ENCODE measurements around the gene CEP128.

CEP128 gene

DNA sequence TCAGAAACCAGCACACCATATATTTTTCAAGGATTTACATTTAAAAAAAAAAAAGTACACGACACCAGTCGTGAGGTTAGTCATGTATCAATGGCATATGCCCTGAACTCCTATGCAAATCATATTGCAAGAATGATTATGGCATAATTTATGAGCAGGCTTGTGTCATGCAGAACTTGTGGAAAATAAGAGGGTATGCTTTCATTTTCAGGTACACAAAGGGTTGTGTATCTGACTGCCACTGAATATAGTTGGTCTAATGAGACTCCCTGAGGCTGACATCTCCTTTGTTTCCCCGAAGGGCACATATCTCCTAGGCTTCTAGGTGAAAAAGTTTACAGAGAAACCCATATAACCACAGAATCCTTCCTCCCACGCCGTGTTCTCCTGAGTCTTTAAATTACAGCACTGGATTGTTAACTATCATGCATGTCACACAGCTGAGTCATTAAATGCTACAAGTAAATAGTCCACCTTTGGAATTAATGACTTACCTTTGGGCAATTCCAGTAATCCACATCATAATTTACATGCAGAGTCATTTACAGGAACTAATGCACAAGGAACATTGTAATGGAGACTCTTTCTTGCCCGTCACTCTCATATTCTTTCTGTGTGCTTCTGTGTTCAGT lies 373.5 kb downstream of the CEP128 start:
- DNase-seq = no peak
- no peak overlapping the region for H3K27ac ChIP-seq
- TF ChIP-seq CTCF (IDR thresholded peaks at IDR 0.05; ENCODE audit: low read depth, low read length) = no peak

GRCh38 chr14:80565001-80565400 lies 376.5 kb downstream of the CEP128 start:
- no peaks in the 10 kb centered on the region for H3K27me3 ChIP-seq (ENCODE audit: insufficient read depth, low read depth, severe bottlenecking)
- DNase-seq = no peak
- no peak overlapping the region for H3K27ac ChIP-seq
- H3K9me3 ChIP-seq (ENCODE audit: severe bottlenecking) = no peaks in the 10 kb centered on the region
- H3K4me3 ChIP-seq (ENCODE audit: low read depth, low read length) = no peak overlapping the region
- no peak for TF ChIP-seq CTCF (IDR thresholded peaks at IDR 0.05; ENCODE audit: low read depth, low read length)
- H3K36me3 ChIP-seq = no peaks in the 10 kb centered on the region

More for the DNA sequence above, 373.5 kb downstream of the CEP128 start:
- H3K9me3 ChIP-seq (ENCODE audit: severe bottlenecking) = no peaks in the 10 kb centered on the region
- H3K4me3 ChIP-seq (ENCODE audit: low read depth, low read length) = no peak overlapping the region
- no peaks in the 10 kb centered on the region for H3K36me3 ChIP-seq
- H3K27me3 ChIP-seq (ENCODE audit: insufficient read depth, low read depth, severe bottlenecking) = no peaks in the 10 kb centered on the region

GRCh38 chr14:80564051-80564450 lies 377.5 kb downstream of the CEP128 start:
- no peak for TF ChIP-seq CTCF (IDR thresholded peaks at IDR 0.05; ENCODE audit: low read depth, low read length)
- Histone ChIP-seq H3K9me3 (ENCODE audit: severe bottlenecking) (no peaks in the 10 kb centered on the region), H3K27ac (no peak overlapping the region), H3K36me3 (no peaks in the 10 kb centered on the region), H3K4me3 (ENCODE audit: low read depth, low read length) (no peak overlapping the region), H3K27me3 (ENCODE audit: insufficient read depth, low read depth, severe bottlenecking) (no peaks in the 10 kb centered on the region)
- no peak for DNase-seq

DNA sequence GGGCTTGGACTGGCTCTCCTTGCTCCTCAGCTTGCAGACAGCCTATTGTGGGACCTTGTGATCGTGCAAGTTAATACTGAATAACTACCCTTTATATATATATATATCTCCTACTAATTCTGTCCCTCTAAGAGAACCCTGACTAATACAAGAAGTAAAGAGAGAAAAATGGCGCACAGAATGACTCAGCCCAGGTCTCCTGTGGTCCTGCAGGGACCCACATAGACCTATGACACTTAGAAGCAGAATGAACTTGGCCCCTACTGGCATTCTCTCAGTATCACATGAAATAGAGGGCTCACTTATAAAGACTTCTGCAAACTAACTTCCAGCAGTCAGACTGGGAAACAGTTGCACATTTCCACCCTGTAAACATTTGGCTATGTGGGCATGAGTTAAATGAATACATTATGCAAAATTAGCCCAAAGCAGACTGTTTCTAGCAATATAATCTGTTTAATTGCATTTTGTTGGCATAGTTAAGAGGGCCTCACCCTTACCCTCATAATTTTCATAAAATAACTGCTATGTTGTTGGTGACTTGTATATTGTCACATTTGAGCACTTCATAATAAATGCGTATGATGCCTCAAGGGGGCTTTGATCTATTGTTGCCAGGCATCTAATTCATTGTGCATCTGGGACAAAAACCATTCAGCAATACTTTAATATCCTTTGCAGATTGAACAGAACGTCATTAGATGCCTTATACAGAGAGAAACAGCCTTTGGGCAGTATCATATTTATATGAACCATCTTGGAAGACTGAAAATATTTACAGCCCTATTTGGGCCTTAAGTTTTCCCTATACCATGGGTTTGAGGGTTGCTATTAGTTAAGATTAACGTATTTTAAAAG lies 380.5 kb downstream of the CEP128 start:
- Histone ChIP-seq H3K4me3 (ENCODE audit: low read depth, low read length) (no peak overlapping the region), H3K36me3 (no peaks in the 10 kb centered on the region), H3K27ac (no peak overlapping the region), H3K9me3 (ENCODE audit: severe bottlenecking) (no peaks in the 10 kb centered on the region), H3K27me3 (ENCODE audit: insufficient read depth, low read depth, severe bottlenecking) (no peaks in the 10 kb centered on the region)
- TF ChIP-seq CTCF (IDR thresholded peaks at IDR 0.05; ENCODE audit: low read depth, low read length) = no peak
- no peak for DNase-seq

DNA sequence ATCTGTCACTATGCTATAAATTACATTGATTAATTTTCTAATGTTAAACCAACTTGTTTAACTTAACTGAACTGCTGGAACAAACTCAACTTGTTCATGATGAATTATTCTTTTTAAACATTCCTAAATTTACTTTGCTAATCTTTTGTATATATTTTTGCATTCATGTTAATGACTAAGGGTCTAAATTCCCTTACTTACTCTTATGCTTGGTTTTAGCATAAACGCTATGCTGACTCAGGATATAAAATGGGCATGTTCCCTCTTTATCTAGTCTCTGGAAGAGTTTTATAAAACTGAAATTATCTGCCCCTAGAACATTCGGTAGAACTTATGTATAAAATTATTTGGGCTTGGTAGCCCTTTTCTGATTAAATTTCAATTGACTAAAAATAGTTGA lies 387.4 kb downstream of the CEP128 start:
- no peak for DNase-seq
- H3K36me3 ChIP-seq = no peaks in the 10 kb centered on the region
- no peak for TF ChIP-seq CTCF (IDR thresholded peaks at IDR 0.05; ENCODE audit: low read depth, low read length)
- no peaks in the 10 kb centered on the region for H3K27me3 ChIP-seq (ENCODE audit: insufficient read depth, low read depth, severe bottlenecking)
- no peaks in the 10 kb centered on the region for H3K9me3 ChIP-seq (ENCODE audit: severe bottlenecking)
- no peak overlapping the region for H3K4me3 ChIP-seq (ENCODE audit: low read depth, low read length)
- no peak overlapping the region for H3K27ac ChIP-seq

Measured in WERI-Rb-1 (cell line).